ENCODE results near the gene CLN5.

DNA sequence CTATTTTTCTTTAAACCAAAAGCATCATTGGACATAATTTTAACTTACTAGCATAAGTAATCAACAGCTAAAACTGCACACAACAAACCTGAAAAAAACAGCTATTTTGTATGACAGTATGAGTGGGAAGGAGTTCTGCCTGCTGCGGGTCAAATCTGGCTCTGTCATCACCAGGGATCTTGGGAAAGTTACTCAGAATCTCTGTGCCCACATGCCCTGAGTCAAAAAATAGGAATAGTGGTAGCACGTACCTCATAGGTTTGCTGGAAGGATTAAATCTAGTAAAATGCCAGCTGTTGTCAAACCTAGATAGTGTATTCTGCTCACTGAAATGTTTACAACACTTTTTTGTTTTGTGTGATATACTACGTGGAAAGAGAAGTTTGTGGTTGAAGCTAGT lies 1.1 kb downstream of the CLN5 start:
- TF ChIP-seq, protein P1, sequence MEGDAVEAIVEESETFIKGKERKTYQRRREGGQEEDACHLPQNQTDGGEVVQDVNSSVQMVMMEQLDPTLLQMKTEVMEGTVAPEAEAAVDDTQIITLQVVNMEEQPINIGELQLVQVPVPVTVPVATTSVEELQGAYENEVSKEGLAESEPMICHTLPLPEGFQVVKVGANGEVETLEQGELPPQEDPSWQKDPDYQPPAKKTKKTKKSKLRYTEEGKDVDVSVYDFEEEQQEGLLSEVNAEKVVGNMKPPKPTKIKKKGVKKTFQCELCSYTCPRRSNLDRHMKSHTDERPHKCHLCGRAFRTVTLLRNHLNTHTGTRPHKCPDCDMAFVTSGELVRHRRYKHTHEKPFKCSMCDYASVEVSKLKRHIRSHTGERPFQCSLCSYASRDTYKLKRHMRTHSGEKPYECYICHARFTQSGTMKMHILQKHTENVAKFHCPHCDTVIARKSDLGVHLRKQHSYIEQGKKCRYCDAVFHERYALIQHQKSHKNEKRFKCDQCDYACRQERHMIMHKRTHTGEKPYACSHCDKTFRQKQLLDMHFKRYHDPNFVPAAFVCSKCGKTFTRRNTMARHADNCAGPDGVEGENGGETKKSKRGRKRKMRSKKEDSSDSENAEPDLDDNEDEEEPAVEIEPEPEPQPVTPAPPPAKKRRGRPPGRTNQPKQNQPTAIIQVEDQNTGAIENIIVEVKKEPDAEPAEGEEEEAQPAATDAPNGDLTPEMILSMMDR (IDR thresholded peaks at IDR 0.05) = no peak
- no peak for TF ChIP-seq POLR2A (IDR thresholded peaks at IDR 0.05)
